Activated CD4-positive, alpha-beta T cell treated with anti-CD3 and anti-CD28 coated beads, Interleukin-10, Interleukin-2, amounts not matched to agents 100 ng/mL and 50 ng/mL, durations not matched to agents 16 hours and 8 hours (primary cell): ENCODE measurements around the gene RASGEF1C.

ENCODE experiments used
- DNase-seq: peaks from one replicate; pipeline ENCODE4 v3.0.0-alpha.2; 2020

Gene RASGEF1C

DNA sequence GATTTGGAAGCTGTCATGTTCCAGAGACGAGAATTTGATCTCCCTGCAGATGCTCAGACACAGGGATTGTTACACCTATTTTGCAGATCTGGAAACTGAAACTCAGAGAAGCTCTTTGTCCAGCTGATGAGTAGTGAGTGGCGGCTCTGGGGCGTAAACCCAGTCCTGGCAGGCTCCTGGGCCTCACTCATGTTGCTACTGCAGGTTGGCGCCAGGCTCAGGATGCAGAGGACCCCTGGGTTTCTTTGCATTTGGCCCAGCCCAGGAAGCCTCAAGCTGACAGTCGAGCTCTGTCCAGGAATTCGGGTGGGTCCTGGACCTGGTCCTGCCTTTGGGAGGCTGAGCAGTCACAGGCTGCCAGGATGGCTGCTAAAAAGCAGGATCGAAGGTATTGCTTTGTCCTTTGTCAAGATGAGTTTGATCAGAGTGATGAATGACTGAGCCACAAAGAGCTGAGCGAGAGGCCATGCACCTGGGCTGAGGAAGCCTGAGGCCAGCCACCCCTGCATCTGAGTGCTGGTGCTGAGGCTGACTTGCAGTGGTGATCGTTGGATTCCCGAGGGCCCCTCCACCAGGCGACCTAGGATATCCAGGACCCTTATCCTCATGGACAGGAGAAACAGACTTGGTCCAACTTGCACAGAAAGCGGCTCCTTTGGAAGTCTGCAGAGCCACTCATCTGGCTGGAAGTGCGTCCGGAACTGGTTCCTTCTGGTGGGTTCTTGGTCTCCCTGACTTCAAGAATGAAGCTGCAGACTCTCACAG lies 129.1 kb downstream of the RASGEF1C start:
- no peak for DNase-seq

DNA sequence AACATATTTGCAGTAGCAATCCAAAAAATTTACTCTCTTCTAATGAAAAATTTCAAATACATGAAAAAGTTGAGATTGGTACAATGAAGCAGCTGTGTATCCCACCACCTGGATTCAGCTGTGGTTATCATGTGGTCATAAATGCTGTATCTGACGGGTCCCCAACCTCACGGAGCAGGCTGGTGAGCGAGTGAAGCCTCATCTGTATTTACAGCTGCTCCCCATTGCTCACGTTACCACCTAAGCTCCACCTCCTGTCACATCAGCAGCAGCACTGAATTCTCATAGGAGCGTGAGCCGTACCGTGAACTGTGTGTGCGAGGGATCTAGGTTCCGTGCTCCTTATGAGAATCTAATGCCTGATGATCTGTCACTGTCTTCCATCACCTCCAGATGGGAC lies 130.7 kb downstream of the RASGEF1C start:
- DNase-seq, result no peak

DNA sequence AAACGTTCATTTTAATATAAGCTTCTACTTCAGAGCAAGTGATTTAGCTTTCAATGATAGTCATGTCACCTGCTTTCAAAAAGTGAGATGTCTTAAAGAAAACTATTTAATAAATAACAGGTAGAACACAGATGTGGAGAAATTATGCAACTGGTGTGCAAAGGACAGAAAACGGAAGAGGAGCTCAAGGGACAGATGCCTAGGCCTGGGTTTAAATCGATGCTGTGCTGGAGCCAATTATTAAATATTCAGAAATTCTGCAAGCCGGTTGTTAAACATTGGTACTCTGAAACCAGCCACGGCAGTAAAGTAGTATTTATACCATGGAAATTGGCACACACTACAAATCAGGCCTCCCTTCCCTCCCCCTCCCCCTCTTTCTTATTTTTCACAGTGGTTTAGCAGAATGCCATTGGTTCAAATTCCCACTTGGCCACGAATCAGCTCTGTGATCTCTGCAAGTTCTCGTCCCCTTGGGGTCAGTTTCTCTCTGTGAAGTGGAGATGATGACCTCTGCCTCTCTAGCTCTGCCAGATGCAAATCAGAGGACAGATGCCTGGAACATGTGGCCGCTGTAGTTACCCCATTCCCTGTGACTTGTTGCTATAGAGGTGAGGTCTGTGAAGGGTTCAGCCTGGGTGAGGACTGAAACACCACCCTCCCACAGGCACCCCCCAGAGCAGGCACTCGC lies 131.3 kb downstream of the RASGEF1C start:
- no peak for DNase-seq

DNA sequence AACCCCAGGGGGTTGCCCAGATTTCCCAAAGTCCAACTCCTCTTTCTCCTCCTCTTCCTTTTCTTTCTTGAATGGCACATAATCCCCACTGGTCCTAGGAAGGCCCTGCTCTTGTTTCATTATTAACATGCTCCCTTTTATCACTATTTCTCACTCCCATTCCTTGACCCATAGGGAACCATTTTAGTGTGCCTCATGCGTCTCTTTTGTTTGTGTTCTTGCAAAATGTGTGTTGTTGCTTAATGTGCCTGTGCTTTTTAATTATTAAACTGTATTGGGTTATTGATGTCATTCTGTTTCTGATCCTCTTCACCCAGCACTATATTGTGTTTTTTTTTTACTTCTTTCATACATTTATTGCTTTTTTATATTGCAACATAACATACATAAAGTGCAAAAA lies 133.3 kb downstream of the RASGEF1C start:
- DNase-seq, result no peak

DNA sequence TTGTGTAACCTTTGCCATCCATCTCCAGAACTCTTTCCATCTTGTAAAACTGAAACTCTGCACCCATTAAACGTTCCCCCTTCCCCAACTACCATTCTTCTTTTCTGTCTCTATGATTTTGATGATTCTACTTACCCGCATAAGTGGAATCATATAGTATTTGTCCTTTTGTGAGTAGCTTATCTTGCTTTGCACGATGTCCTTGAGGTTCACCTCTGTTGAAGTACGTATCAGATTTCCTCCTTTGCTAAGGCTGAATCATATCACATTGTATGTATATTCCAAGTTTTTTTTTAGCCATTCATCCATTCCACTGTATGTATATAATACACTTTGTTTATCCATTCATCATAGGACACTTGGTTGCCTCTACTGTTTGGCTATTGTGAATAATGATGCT lies 134.5 kb downstream of the RASGEF1C start:
- no peak for DNase-seq

DNA sequence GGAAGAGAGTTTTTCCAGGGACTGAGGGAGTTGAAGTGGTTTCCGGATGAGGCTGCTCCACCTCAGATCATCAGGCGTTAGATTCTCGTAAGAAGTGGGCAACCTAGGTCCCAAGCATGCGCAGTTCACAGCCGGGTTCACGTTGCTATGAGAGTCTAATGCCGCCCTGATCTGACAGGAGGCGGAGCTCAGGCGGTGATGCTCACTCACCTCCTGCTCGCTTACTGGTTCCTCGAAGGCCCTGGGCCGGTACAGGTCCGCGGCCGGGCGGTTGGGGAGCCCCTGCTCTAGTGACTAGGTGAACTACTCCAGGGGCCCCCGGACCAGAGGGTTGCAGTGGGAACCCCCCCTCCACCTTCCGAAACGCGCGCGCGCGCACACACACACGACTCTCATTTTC lies 136.5 kb downstream of the RASGEF1C start:
- no peak for DNase-seq

DNA sequence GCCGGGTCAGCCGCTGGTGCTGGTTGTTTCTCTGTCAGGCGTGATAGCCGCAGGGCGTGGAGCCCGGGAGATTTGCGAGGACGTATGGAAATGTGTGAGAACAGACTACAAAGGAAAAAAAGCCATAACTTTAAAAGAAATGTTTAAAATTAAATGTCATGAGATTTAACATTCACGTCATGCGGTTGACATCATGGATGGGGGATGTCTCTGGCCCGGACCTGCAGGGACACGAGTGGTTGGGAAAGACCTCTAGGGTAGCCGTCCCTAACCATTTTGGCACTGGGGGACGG lies 136.8 kb downstream of the RASGEF1C start:
- no peak for DNase-seq

DNA sequence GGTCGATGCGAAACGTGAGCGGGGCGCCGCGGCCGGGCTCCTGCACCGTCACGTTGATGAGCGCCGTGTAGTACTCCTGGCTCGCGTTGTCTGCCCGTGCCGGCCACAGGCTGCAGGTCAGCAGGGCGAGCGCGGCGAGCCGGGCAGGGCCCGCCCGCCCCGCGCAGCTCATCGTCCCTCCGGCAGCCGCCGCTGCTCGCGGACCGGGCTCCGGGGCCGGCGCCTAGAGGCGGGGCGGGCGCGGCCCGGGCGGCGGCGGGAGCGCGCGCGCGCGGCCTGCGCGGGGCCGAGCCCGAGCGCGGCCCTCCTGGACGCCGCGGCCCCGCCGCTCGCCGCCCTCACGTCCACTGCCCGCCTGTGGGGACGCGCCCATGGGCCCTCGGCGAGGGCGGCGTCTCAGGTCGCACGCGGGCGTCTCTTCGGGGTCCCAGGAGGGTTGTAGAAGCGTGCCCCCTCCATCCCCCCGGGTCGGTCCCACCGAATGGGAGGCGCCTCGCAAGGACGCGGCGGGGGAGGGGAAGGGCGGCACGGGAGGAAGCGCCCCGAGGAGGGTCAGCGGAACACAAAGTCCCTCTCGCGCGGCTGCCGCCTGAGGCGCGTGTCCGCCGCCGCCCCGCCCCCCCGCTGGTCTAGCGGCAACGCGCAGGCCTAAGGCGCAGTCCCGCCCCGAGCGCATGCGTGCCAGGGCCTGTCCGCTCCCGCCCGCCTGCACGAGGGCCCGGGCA lies 137.3 kb downstream of the RASGEF1C start, which contains the start of gene RNF130:
Gene RNF130 (minus strand): TSS at position 229 of the 725 bp plus-strand sequence. CDS start 57 bp downstream, at position 172.
- peak; percentile 87 for DNase-seq

DNA sequence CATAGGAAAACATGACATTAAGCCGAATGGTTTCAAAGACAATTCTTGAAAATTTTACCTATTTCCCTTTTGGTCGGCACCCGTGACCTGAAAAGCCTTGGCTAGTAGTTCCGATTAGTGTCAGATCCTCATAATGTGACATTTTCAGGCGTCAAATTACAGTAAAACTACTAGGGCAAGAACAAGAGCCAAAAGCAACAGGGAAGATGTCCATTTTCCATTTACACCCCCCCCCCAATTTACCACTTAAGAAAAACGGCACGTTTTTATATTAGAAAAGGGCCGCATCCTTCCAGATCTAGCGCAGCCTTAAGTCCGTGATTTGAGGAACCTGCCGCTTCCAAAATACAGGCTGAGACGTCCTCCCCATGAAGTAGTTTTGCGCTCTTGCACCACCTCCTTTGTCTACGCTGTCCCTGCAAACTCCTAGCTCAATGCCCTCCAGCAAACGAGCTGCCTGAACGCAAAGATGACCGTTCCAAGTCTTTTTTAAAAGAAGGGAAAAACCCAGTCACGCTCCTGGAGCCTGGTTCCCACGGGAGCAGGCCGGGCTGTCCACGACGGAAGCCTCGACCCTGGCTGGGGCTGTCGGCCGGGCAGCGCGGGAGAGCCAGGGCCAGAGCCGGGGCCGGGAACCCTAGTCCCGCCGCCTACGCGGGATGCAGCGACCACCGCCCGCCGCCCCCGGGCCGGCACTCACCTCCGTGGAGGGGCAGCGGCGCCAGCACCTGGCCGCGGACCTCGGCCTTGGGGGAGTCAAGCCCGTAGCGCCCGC lies 138.1 kb downstream of the RASGEF1C start:
- no peak for DNase-seq

DNA sequence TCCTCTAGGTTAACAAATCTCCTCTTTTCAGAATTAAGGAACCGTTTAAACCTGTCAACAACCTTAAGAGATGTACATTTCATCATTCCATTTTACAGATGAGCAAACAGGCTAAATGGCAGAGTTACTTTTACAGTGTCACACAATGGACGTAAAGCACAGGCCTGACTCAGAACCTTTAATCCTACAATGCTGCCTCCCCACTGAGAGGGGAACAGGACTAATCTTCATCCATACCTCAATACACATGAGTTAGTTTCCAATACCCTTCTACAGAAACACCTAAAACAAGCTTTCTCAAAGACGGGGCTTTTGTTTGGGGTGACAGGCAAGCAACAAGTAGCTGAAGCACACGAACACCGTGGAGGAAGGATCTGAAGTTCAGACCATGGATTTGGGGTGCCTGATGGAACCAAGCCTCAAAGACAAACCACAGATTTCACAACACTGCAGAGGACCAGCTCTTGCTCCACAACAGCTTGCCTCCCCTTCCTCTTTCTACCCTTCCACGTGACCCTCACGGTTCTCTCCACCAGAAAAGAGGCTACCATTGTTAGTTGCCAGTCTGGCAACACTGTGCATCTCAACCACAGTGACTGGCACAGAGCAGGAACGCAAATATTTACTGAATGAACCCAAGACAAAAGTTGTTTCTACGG lies 139.3 kb downstream of the RASGEF1C start:
- no peak for DNase-seq

DNA sequence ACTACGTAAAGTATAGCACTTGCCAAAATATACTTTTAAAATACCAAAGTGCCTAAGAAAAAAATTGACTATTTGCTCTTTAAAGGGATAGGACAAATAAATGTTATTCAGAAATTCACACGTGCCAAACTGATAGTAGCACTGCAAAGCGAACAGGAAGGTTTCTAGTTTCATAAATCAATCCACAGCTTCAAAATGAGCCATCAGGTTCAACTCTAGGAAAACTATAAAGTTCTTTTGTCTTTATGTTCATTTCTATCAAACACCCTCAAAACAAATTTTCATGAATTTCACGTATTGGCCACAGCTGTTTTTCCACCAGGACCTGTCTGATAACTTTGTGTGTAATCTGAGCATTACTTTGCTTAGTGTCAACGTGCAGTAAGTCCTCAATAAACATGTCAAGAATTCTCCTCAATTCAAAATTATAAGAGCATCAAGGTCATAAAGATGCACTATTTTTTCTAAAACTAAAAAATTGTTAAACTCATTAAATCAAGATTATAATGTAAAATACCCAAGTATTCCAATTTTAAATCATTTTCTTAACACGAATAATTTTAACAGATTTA lies 140.4 kb downstream of the RASGEF1C start:
- no peak for DNase-seq

DNA sequence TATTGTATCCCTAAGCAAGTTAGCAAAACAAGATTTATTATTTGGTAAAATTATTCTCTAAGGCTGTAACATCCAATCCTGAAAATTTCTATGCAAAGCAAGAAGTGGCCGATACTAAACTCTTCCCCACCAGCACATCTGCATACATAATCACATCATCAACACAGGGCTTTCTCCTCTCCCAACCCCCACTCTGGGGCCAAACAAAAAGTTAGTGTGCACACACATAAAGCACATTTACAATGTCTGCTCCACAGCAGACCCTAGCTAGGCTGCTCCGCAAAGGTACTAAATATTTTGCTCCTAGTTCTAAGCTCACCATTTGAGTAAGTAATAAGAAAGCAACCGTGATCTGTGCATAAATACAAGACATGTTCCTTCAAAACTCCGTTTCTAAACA lies 141.0 kb downstream of the RASGEF1C start:
- DNase-seq, result no peak

DNA sequence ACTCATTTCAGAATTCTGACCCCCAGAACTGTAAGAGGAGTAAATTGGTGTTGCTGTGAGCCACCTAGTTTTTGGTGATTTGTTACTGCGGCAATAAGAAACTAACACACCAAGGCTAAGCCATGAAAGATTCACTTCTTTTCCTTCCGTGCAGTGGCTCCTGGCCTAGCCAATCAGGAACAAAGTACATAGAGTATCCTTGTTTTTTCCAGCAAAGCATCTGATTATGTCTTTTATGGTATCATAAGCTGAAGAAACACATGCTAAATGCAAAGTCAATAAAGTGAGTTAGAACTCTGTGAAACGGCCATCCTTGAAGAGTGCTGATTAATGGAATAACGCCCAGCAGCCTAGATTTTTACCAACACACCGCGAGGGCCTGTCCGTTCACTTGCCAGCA lies 148.8 kb downstream of the RASGEF1C start:
- no peak for DNase-seq

DNA sequence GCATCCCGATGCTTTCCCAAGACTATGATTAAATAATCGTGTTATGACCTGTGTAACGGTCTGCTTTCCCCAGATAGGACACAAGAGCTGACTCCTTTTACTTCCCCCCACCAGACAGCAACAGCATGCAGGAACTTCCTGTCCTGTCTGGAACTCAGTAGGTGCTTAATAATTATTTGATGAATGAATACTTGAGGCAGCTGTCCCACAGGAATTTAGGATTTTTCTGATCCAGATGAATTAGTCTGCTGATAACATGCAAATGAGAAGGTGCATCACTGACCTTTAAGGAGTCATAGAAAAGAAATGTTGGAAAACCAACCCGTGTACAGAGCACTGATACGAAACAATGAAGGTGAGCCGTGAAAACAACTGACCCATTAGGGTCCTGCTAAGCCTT lies 149.7 kb downstream of the RASGEF1C start:
- DNase-seq, result no peak

DNA sequence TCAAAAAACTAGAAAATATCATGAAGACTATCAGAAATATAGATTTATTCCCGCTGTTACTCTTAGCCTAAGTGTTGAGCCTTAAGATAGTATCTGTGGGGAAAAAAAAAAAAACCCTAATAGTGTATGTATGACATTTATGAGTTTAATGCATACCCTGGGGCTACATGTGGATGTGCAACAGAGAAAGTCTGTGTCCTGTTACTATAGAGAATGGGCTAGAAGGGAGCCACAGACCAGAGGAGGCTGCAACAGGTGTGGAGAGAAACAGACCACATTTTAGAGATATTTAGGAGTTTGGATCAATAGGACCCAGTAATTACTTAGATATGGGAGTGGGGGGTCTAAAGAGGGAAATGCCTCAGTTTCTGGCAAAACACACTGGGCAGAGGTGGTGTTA lies 152.9 kb downstream of the RASGEF1C start:
- DNase-seq, result no peak

DNA sequence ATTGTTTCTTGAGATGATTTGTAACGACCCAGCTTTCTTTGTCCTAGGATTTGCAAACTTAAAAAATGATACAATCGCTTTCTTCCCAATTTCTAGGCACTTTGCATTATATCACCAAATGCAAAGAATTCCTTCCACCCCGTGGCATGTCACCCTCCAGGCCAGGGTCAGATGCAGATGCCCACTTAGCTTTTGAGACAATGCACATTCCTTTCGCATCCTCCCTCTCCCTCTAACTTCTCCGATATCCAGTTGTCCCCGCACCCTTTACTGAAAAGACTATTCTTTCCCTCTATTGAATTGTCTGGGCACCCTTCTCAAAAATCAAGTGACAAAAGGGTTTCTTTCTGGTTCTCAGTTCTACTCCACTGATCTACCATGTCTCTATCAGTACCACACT lies 154.8 kb downstream of the RASGEF1C start:
- DNase-seq, result no peak

DNA sequence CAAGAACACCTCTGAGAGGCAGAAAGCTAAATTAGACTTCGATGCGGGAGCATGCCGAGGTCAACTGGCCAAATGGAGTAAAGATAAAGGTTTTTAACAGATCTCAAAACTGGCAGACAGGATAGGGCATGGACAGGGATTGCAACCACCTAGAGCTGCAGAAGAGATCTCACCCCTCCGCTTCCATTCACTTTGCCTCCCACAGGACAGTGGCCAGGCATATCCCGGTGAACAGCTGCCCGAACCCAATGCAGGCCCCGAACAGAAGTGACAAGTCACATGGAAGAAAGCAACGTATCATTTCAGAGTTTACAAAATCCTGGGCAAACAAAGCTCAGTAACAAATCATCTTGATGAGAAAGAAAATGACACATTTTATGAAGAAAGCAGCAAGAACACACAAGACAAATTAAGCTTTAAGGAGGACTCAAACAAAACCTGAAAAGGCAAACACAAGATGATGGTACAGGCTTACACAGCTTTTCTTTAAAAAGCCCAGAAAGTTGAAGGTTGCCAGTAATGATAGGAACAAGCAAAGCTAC lies 155.9 kb downstream of the RASGEF1C start:
- DNase-seq, result no peak

DNA sequence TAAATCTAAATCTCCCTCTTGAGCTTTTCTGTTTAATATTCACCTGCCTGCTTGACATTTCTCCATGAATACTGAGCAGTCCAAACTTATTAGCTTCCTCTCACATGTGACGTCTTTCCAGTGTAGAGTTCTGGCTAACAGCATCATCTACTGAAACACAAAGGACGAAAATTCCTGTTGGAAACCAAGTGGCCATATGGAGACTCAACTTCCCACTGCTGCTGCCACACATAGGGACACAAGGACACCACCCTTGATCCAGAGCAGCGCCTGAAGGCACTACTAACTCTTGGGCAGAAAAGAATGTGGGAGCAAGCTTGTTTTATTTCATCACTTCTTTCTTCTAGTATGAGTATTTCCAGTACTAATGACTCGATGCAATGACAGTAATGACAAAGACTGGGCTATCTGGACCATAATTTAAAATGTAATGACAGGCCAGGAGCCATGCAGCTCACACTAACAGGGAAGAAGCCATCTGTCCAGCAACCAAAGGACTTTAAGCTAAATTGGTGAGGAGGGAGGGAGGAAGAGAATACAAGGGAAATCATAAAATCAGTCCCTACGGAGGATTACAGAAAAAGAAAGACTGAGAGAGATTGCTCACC lies 156.7 kb downstream of the RASGEF1C start:
- DNase-seq, result no peak
